CD14-positive monocyte (primary cell): ENCODE results near the gene SPSB2. TPM values are rescaled to one million over a fixed set of nuclear protein-coding genes. Genes with fewer than 3 reads are reported as not detected.

Experiments used
- DNase-seq, 3 donors: peaks; one replicate each; pipeline ENCODE4 v3.0.0-alpha.2; 2011 to 2022
- H2AFZ ChIP-seq: 2 replicates; pipeline ENCODE4 v1.6.0; 2012; ENCODE audit warnings: mild to moderate bottlenecking, low read depth, low read length, inconsistent platforms; ENCODE audit not compliant: insufficient read depth, poor library complexity, severe bottlenecking
- H3K27ac ChIP-seq, 2 donors: 1 replicate in 1 of 2; 2 replicates in 1 of 2; pipeline ENCODE4 v1.5.1; 2012 to 2013; ENCODE audit warnings: low read length in 2 of 2, control low read depth in 1 of 2, inconsistent platforms in 1 of 2, low read depth in 1 of 2, mild to moderate bottlenecking in 1 of 2
- H3K27me3 ChIP-seq, 2 donors: one replicate each; pipeline versions ENCODE4 v1.6.0 to v1.6.1; 2011 to 2013; ENCODE audit warnings: low read length in 2 of 2; ENCODE audit not compliant: control insufficient read depth in 2 of 2, insufficient read depth in 2 of 2
- H3K36me3 ChIP-seq, 2 donors: replicated peaks in 1 of 2; 1 replicate in 1 of 2; 2 replicates in 1 of 2; pipeline versions ENCODE4 v1.5.1 to v1.6.1; 2012 to 2013; ENCODE audit warnings: low read length in 2 of 2, control low read depth in 1 of 2, inconsistent platforms in 1 of 2, mild to moderate bottlenecking in 1 of 2; ENCODE audit not compliant: insufficient read depth in 2 of 2, control insufficient read depth in 1 of 2
- H3K4me1 ChIP-seq, 2 donors: 1 replicate in 1 of 2; 2 replicates in 1 of 2; pipeline versions ENCODE4 v1.5.1 to v1.6.1; 2012 to 2013; ENCODE audit warnings: low read length in 2 of 2, control low read depth in 1 of 2, inconsistent platforms in 1 of 2, mild to moderate bottlenecking in 1 of 2, moderate library complexity in 1 of 2; ENCODE audit not compliant: insufficient read depth in 2 of 2, control insufficient read depth in 1 of 2
- H3K4me2 ChIP-seq: replicated peaks from 2 replicates; pipeline ENCODE3; 2012; ENCODE audit warnings: low read length, moderate library complexity, mild to moderate bottlenecking; ENCODE audit not compliant: poor library complexity, severe bottlenecking; ENCODE audit errors: extremely low read depth
- H3K4me3 ChIP-seq, 3 experiments: fragments of 200-600 bp in 1 of 3; sonication (generic) in 1 of 3; replicated peaks in 1 of 3; 1 replicate in 2 of 3; 2 replicates in 1 of 3; pipeline ENCODE4 v1.5.1; 2011 to 2013; ENCODE audit warnings: low read length in 3 of 3, mild to moderate bottlenecking in 3 of 3, control low read depth in 2 of 3, low read depth in 2 of 3, inconsistent platforms in 1 of 3, moderate library complexity in 1 of 3
- H3K79me2 ChIP-seq: 2 replicates; pipeline ENCODE4 v1.6.0; 2012; ENCODE audit warnings: mild to moderate bottlenecking, control low read depth, inconsistent platforms, low read length, moderate library complexity; ENCODE audit not compliant: insufficient read depth
- H3K9ac ChIP-seq: 2 replicates; pipeline ENCODE4 v1.6.0; 2017; ENCODE audit warnings: low read length, mild to moderate bottlenecking; ENCODE audit not compliant: insufficient read depth, poor library complexity, severe bottlenecking
- H3K9me3 ChIP-seq, 2 donors: replicated peaks in 1 of 2; 1 replicate in 1 of 2; 2 replicates in 1 of 2; pipeline versions ENCODE4 v1.5.1 to v1.6.1; 2012 to 2013; ENCODE audit warnings: low read length in 2 of 2, control low read depth in 1 of 2; ENCODE audit not compliant: control insufficient read depth in 1 of 2, insufficient read depth in 1 of 2
- H4K20me1 ChIP-seq: 2 replicates; pipeline ENCODE4 v1.6.0; 2012; ENCODE audit warnings: mild to moderate bottlenecking, low read length, control low read depth, moderate library complexity; ENCODE audit not compliant: insufficient read depth
- H3K27ac Mint-ChIP-seq, 7 donors: one replicate each; pipeline ENCODE4 v1.8.0; 2020; ENCODE audit warnings: mild to moderate bottlenecking in 7 of 7, mixed read lengths in 7 of 7, moderate library complexity in 6 of 7, inconsistent platforms in 2 of 7
- H3K27me3 Mint-ChIP-seq, 3 donors: one replicate each; pipeline ENCODE4 v1.8.0; 2021 to 2022; ENCODE audit warnings: low read depth in 3 of 3, mild to moderate bottlenecking in 3 of 3, mixed read lengths in 3 of 3, moderate library complexity in 3 of 3, inconsistent platforms in 1 of 3
- H3K36me3 Mint-ChIP-seq, 2 donors: one replicate each; pipeline ENCODE4 v1.8.0; 2020; ENCODE audit warnings: mixed read lengths in 2 of 2, inconsistent platforms in 1 of 2, mild to moderate bottlenecking in 1 of 2
- H3K4me1 Mint-ChIP-seq: one replicate; pipeline ENCODE4 v1.8.0; 2020; ENCODE audit warnings: mild to moderate bottlenecking, mixed read lengths
- H3K4me3 Mint-ChIP-seq, 2 donors: one replicate each; pipeline ENCODE4 v1.8.0; 2020; ENCODE audit warnings: mild to moderate bottlenecking in 2 of 2, mixed read lengths in 2 of 2, moderate library complexity in 1 of 2
- H3K9me3 Mint-ChIP-seq, 7 donors: one replicate each; pipeline ENCODE4 v1.8.0; 2020 to 2022; ENCODE audit warnings: mixed read lengths in 7 of 7, mild to moderate bottlenecking in 6 of 7, moderate library complexity in 6 of 7, inconsistent platforms in 2 of 7
- WGBS: methylation state at CpG from one replicate; pipeline ENCODE4 v1.1.5; 2013; ENCODE audit warnings: missing lambda C conversion rate; ENCODE audit not compliant: insufficient coverage; 5-methylcytosine and 5-hydroxymethylcytosine counted together
- intact Hi-C, 2 donors: fragments of 100-400 bp; cut with micrococcal nuclease; formaldehyde crosslinking; loops; one replicate each; pipeline versions ENCODE4 v1.15.0 to v1.15.1; 2023
- polyA plus RNA-seq, 3 donors: library from polyadenylated mRNA; depleted of rRNA in 1 of 3; unstranded in 2 of 3; stranded (reverse) in 1 of 3; fragments of 300-500 nt in 2 of 3; fragments of >200 nt in 1 of 3; fragmentation: Illumina TruSeq in 2 of 3; gene quantifications; 1 replicate in 2 of 3; 2 replicates in 1 of 3; pipeline ENCODE4 v1.2.3, GENCODE V29; 2012 to 2021
- TF ChIP-seq, protein P1 (sequence below): fragments of 200-600 bp; IDR thresholded peaks from one replicate; pipeline ENCODE4 v1.8.0; 2022; ENCODE audit warnings: antibody characterized with exemption, mild to moderate bottlenecking

SPSB2 gene
- polyA plus RNA-seq, 3 donors, result 4.7 to 6.9 (median 6.6) TPM

DNA sequence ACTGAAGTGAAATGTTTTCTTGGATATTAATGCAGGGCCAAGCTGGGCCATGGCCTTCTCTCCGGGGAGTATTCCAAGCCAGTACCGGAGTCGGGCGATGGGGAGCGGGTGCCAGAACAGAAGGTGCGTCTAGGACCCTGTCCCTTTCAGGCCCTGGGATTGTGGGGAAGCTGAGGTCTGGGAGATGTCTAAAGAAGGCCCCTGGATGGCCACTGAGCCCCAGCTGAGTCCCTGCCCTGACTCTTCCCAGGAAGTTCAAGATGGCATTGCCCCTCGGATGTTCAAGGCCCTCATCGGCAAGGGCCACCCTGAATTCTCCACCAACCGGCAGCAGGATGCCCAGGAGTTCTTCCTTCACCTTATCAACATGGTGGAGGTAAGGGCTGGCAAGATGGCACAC lies 13.0 kb downstream of the SPSB2 start:
- WGBS, result 95% methylated on average over 6 of the region's 9 CpGs
- no peak overlapping the region for H3K4me2 ChIP-seq
- Mint-ChIP-seq H3K4me1 (no peaks in the 10 kb centered on the region), H3K27me3 (peaks cover 0 to 5% (median 0%) of the 10 kb centered on the region in 3 donors), H3K36me3 (peaks cover 91 to 99% of the 10 kb centered on the region in 2 donors), H3K27ac (no peak overlapping the region), H3K9me3 (peaks cover 0 to 1% (median 0%) of the 10 kb centered on the region in 7 donors), H3K4me3 (no peak overlapping the region)
- TF ChIP-seq, protein P1, sequence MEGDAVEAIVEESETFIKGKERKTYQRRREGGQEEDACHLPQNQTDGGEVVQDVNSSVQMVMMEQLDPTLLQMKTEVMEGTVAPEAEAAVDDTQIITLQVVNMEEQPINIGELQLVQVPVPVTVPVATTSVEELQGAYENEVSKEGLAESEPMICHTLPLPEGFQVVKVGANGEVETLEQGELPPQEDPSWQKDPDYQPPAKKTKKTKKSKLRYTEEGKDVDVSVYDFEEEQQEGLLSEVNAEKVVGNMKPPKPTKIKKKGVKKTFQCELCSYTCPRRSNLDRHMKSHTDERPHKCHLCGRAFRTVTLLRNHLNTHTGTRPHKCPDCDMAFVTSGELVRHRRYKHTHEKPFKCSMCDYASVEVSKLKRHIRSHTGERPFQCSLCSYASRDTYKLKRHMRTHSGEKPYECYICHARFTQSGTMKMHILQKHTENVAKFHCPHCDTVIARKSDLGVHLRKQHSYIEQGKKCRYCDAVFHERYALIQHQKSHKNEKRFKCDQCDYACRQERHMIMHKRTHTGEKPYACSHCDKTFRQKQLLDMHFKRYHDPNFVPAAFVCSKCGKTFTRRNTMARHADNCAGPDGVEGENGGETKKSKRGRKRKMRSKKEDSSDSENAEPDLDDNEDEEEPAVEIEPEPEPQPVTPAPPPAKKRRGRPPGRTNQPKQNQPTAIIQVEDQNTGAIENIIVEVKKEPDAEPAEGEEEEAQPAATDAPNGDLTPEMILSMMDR, result no peak
- peaks cover 94 to 100% of the 10 kb centered on the region in 2 donors for H3K36me3 ChIP-seq
- H3K4me3 ChIP-seq, result no peak overlapping the region
- DNase-seq, result no peak
- H3K27ac ChIP-seq, result no peak overlapping the region
- H3K27me3 ChIP-seq, result no peaks in the 10 kb centered on the region
- no peaks in the 10 kb centered on the region for H3K9me3 ChIP-seq
- no peak overlapping the region for H2AFZ ChIP-seq
- H4K20me1 ChIP-seq, result no peaks in the 10 kb centered on the region
- intact Hi-C loops, result no loop called here
- peaks cover 4% of the 10 kb centered on the region for H3K79me2 ChIP-seq
- H3K9ac ChIP-seq, result no peak overlapping the region
- no peaks in the 10 kb centered on the region for H3K4me1 ChIP-seq

DNA sequence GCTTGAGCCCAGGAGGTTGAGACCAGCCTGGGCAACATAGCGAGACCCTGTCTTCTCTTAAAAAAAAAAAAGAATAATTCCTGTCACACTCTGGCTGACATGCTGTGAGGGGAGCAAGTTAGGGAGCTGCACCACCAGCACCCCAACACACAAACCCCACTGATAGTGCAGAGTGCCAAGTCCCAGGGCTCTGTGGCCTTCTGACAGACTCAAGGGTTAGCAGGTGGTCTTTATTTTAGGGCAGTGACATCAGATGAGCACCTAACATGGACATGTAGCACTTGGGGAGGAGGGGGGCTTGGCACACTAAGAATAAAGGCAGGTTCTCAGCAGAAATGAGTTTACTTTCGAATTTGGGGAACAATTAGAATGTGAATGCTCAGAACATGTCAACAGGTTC lies 14.3 kb downstream of the SPSB2 start:
- H3K4me3 Mint-ChIP-seq, result no peak overlapping the region
- H3K36me3 Mint-ChIP-seq, result peaks cover 87 to 90% of the 10 kb centered on the region in 2 donors
- intact Hi-C loops, result loop anchor here in 1 of 2 donors (5.0 to 10.0 kb wide), 2 partner anchors 46 to 114 kb away; partner anchors contain the start of genes EMG1, LRRC23 and PHB2
- Histone ChIP-seq H3K4me1 (no peaks in the 10 kb centered on the region), H2AFZ (no peak overlapping the region), H3K9ac (no peak overlapping the region), H4K20me1 (peaks cover 9% of the 10 kb centered on the region), H3K9me3 (no peaks in the 10 kb centered on the region), H3K36me3 (peaks cover 84 to 91% of the 10 kb centered on the region in 2 donors), H3K4me3 (no peak overlapping the region), H3K4me2 (no peak overlapping the region), H3K27me3 (no peaks in the 10 kb centered on the region), H3K27ac (no peak overlapping the region), H3K79me2 (peaks cover 14% of the 10 kb centered on the region)
- 100% methylated on average over 1 of the region's 2 CpGs for WGBS
- H3K27ac Mint-ChIP-seq, result no peak overlapping the region
- no peak for DNase-seq
- H3K4me1 Mint-ChIP-seq, result peaks cover 3% of the 10 kb centered on the region
- H3K9me3 Mint-ChIP-seq, result peaks cover 0 to 1% (median 0%) of the 10 kb centered on the region in 7 donors
- H3K27me3 Mint-ChIP-seq, result peaks cover 0 to 3% (median 0%) of the 10 kb centered on the region in 3 donors
- TF ChIP-seq, protein P1, result no peak
